Measurements from ENCODE around the gene CISH. TPM values are rescaled to one million over a fixed set of nuclear protein-coding genes. Genes with fewer than 3 reads are reported as not detected.

The CISH gene
- polyA plus RNA-seq, 3 donors = 30.8 to 43.8 (median 34.4) TPM

DNA sequence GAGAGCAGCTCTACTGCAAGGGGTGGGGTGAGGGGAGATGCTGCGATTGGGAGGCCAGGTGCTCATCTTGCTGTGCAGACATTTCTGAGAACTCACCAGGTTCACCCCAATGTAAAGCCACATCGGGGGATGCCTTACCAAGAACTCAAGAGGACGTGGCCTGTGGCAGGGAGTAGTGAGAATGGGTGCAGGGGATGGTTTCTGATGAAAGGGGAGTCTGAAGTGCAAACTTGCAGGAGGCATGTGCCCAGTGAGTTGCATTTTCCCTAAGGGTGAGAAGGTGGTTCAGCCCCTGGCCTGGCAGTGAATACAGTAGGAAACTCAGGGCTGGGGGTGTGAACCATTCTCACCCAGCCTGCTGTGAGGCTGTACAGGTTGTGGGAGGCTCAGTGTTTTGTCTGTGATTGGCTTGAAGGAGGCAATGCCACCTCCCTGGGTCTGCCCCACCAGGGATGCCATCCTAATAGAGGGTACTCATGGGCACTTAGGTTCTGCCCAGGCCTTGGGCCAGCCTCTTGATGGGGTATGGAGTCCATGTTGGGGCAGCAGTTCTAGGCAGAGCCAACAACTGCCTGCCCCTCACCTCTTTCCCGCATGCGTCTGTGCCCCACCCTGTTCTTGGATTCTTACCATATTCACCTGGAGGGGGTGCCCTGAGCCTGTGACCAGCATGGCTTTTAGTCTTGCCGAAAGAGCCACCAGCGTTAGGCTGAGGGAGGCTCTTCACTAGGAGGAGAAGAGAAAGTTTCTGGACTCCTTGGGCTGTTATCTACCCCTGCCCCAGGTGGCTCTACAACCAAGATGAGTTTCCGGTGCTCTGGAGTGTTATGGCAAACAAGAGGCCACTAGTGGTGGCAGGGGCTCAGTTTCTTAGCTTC is 37.8 kb downstream of the CISH start:
- no peak for DNase-seq

DNA sequence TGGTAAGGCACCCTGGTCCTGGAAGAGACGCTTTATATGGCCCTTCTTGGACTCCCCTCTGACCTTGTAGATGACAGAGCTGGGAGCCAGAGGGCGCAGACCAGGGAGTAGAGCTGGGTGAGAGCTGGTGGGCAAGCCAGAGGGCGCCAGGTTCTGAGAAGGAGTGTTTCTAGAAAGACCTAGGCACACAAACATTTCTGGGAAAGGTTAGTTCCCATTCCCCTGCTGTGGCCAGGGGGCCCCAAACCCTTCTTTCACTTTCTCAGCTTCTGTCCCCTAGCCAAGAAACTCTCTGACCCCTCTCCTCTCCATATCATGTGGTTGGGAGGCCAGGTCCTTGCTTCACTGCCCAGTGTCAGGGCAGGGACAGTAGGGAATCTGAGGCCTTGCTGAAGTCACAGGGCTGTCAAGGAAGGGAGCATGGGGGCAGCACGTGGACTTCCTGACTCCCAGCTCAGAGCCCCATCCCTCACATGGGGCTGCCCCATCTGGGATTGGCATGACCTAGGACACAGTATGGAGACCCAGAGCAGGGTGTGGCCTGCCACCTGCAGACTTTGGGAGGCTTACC is 38.7 kb downstream of the CISH start:
- no peak for DNase-seq

DNA sequence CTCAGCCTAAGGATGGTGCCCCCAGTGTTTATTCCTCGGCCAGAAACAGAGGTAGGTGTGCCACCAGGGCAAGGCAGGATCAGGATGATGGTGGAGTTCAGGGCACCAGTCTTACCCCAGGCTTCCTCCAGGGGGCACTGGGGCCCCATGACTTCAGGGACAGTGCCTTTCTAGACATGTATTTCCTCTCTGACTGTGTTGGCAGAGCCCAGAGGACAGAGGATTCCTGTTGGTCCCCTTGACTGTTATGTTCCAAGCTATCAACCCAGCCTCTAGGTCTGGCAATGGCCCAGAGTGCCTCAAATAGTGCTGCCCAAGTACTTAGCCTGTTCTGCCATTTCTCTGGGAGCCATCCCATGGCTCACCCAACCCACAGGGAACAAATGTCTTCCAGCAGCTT is 39.4 kb downstream of the CISH start:
- peak; percentile 59 for DNase-seq

DNA sequence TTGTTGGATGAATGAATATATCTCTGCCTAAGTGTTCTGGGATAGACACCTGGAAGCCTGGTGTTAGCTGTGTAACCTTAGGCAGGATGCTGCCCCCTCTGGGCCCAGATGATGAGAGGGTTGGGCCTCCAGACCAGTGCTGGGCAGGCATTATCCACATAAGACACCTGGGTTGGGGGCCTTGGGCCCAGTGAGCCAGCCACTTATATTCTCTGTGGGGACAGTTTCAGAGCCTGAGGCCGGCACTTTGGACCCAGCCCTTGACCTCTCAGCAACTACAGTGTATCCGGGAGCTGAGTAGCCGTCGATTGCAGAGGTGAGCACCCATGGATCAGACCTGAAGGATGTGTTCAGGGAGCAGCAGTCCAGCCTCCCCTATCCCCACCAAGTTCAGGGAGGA is 40.1 kb downstream of the CISH start:
- no peak for DNase-seq

DNA sequence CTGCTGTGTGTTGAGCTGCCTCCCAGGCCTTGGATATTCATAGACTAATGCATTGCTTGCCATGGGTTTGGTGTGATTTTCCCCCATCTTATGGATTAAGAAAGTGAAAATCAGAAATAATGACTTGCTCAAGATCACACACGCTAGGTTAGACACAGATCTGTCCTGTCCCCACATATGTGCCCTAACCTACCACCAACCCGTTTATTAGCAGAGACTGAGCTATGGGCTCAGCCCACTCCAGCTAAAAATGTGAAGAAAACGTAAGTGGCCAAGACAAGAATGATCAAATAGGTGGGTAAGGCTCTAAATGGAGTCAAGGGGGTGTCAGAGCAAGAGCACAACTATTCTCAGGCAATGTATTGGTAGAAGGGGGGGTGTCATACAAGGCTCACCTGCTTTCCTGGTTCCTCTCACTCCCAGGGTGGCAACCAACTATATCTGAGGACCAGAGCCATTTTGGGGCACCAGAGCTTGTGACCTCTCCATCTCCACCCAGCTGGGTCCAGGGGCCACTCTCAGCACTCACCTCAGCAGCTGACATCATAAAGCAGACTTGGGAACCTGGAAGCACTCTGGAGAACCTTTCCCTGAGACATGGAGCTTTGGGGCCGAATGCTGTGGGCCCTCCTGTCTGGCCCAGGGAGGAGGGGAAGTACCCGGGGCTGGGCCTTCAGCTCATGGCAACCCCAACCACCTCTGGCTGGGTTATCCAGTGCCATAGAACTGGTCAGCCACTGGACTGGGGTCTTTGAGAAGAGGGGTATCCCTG is 40.9 kb downstream of the CISH start:
- no peak for DNase-seq

DNA sequence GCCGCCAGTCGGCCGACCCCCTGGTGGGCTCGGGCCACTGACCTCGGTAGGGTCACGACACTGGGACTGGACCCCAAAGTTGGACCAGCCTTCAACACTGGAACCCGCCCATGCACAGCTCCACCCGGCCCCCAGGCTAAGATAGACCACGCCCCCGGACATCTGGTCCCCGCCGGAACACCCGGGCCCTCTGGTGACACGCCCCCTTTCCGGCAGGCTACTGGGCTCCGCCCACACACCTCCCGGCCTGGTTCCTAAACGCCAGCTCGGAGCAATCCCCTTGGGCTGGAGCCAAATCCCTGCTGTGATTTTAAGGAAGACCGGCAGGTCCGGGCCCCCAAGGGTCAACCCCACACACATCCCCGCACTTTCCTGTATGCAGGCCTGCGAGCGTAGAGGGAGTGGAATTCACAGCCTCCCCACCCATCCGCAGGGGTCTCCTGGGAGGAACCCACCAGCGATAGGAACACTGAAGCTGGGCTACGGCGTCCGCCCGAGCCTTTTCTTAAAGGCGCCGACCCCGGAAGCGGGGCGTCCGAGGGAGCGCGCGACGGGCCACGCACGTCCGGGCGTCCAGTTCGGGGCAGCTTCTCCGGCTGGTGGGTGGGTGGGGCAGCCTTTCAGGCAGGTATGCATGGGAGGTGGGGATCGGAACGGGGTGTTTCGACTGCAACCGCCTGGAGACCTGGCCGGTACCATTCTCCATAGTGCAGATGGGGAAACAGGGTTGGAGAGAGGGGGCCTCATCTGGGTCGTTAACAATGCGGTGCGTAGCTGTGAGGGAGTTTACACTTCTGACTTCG is 42.4 kb downstream of the CISH start, which contains the start of gene HEMK1:
Gene HEMK1, plus strand, starts transcription at position 576 of the 803 bp plus-strand sequence. CDS start 1,583 bp downstream, outside the sequence.
- peak; percentile 95 for DNase-seq

DNA sequence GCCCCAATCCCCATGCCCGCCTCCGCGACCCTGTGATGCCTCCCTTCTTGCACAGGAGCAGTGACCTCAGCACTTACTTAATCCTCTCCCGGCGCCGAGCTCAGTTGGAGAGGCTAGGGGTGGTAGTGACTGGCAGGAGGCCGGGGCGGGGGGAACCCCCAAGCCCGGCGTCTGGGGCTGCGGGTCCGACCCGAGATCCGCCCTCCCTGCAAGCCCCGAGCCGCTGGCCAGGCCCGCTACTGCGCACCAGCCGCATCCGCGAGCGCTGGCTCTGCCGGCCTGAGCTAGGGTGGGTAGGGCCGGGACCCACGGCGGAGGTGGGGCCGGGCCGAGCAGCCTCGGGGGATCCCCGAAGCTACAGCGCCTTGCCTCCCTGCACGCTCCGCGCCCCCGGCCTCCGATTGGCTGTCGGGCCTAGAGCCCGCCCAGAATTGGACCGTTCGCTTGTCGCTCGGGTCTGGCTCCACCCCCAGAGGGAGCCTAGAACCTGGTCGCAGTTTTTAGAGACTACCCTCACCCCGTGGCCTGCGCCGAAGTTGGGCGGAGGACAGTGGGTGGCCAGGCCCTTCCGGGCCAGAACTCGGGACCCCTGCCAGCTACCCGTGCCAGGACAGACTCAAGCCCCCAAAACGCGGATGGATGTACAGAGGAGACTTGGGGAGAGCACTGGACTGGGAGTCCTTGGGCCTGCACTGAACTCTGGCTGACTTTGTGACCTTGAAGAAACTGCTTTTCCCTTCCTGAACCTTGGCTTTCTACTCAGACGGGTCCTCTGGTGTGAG is 44.0 kb downstream of the CISH start, which contains the start of gene C3orf18:
Gene C3orf18, minus strand, starts transcription at position 362 of the 782 bp plus-strand sequence. CDS start 2,048 bp downstream, outside the sequence.
- DNase-seq = peak; percentile 82

DNA sequence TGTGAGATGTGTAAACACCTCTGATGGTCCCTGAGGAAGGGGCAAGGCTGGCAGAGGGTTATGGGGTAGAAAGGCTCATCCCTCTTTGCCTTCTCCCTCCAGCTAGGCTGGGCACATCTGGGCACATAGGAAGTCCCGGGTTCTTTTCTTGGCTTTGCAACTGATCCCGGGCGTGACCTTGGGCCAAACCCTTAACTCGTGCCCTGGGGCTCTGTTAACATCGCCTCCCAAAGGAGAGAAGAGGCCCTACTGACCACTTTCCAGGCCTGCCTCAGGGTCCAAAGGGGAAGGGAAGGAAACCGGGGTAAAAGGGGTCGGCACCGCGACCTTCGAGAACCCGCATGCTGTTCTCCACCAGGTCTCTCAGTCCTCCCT is 44.6 kb downstream of the CISH start:
- DNase-seq = no peak

DNA sequence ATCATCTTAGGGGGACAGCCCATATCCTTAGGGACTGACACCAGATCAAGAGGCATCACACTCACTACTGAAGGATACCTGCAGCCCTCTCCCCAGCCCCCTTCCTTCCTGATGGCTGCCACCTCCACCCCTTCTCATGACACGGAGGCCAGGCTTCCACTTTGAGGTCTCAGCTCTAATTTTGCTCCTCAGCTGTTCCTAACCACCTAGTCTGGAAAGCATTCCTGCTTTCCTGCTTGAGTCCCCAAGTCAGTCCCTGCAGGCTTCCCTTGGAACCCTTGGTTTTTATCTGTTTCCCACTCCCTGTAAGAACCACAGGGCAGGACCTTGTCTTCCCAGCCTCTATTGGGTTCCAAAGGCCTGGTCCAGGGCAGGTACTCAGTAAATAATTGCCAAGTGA is 47.3 kb downstream of the CISH start:
- DNase-seq = no peak

DNA sequence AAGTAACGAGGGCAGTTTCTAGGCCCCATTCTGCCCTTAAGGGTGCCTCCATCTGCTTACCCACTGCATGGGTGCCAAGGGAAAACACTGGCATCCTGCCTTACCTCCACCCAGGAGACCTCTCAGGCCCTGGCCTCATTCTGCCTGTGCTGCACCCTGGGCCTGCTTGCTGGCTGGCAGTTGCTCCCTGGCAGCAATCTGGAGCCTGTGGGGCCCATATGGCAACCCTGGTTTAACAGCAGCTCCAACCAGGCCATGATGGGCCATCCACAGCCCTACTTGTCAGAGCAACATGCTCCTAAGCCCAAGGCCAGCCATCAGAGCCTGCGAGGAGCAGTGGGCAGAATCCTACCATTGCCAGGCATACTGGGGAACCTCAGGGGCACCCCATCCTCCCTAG is 47.7 kb downstream of the CISH start:
- no peak for DNase-seq

DNA sequence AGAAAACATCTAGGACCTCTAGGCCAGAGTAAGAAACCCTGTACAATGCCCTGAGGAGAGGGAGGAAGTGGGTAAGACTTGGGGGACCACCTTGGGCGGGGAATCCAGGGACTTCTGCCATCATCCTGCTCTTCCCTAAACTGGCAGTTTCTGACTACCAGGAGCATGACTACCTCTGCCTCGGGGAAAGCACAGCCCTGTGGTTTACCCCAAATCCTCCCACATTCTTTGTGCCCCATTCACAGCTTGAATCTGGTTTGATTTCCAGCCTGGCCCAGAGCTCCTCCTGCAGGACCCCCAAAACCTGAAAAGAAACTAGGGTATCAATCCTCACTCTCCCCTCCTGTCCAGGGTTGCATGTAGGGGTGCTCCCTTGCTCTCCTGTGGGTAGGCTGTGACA is 48.7 kb downstream of the CISH start:
- DNase-seq = no peak

DNA sequence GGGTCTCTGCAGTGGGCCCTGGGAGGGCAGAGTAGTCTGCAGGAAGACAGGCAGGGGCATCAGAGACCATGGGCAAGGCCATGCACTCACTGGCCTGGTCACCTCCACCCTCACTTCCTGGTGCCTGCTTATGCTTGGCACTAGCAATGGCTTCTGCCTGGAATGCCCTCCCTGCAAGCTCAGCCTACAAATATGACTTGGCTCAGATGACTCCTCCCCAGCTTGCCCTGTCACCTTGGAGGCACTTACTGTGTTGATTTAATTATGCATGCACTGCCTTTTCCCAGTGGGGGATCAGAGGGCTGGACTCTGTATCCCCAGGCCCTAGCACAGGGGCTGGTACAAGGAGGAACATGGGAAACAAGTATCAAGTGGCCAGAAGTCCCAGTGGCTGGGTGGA is 51.9 kb downstream of the CISH start:
- DNase-seq = no peak

DNA sequence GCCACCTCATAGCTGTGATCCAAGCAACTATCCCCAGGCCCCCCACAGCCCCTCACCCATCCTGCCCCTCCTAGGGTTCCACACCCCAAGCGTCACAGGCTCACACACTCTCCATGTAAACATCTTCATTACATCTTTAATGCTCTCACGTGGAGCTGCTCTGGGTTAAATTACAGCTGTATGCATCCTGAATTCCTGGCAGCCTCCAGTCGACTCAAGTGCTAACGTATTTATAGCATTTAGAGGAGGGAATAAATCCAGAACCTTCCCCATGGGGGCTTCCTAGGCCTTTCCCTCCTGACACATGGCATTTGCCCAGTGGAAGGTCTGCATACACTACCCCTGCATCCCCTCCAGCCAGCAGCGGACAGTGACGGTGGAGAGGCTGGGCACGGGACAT is 53.7 kb downstream of the CISH start:
- no peak for DNase-seq

DNA sequence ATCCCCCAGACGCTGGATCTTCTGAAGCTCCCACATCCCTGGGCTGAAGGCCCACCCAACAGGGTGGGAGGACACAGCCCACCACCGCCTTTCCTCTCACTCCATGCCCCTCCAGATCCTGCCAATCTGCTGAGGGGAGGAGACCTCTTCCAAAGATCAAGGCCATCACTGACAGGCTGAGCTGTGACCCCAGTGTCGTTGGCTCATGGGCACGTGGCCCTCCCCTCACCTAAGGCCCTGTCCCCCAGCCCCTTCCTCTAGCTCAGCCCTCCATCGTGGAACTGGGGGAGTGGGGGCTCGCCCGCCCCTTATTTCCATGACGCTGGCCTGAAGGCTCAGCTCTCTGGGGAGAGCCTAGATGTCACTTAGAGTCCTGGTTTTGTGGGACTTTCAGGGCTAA is 54.5 kb downstream of the CISH start:
- DNase-seq = no peak

Other genes starting within 250 kb of the CISH start
- gene CACNA2D2, start 108.1 kb downstream of the CISH start, polyA plus RNA-seq (ENCODE audit: insufficient read length in 3 of 3) = 10 to 100 TPM; 17.2 to 18.3 (median 17.9) TPM
- gene C3orf18, start 44.0 kb downstream of the CISH start, polyA plus RNA-seq (ENCODE audit: insufficient read length in 3 of 3) = 10 to 100 TPM; 15.7 to 21.2 (median 16.9) TPM
- gene HEMK1, start 42.3 kb downstream of the CISH start, polyA plus RNA-seq (ENCODE audit: insufficient read length in 3 of 3) = 10 to 100 TPM; 24.0 to 33.4 (median 27.9) TPM
- gene MAPKAPK3, start 5.4 kb upstream of the CISH start, polyA plus RNA-seq (ENCODE audit: insufficient read length in 3 of 3) = 10 to 100 TPM; 37.8 to 62.0 (median 61.0) TPM
- gene DOCK3, start 63.2 kb upstream of the CISH start, polyA plus RNA-seq (ENCODE audit: insufficient read length in 3 of 3) = 1 to 10 TPM; 1.2 to 2.1 (median 2.0) TPM